ENCODE measurements around the gene CAB39L. TPM values are rescaled to one million over a fixed set of nuclear protein-coding genes. Genes with fewer than 3 reads are reported as not detected.

The CAB39L gene
- total RNA-seq: 10 to 100 TPM in 1 of 3 donors, 1 to 10 TPM in 2; 8.5 to 87.2 (median 9.6) TPM
- long read RNA-seq, donor 1, transcript CAB39L-202 (9 exons, 3,676 nt): major isoform, 5 of 27 reads
- long read RNA-seq, donor 1, partial matches to known transcripts: 6 of 27 reads
- long read RNA-seq, donor 1, other reads (novel, unspliced or antisense): 13 of 27 reads
- long read RNA-seq, donor 2, partial matches to known transcripts: 1 of 9 reads
- long read RNA-seq, donor 2, other reads (novel, unspliced or antisense): 3 of 9 reads

DNA sequence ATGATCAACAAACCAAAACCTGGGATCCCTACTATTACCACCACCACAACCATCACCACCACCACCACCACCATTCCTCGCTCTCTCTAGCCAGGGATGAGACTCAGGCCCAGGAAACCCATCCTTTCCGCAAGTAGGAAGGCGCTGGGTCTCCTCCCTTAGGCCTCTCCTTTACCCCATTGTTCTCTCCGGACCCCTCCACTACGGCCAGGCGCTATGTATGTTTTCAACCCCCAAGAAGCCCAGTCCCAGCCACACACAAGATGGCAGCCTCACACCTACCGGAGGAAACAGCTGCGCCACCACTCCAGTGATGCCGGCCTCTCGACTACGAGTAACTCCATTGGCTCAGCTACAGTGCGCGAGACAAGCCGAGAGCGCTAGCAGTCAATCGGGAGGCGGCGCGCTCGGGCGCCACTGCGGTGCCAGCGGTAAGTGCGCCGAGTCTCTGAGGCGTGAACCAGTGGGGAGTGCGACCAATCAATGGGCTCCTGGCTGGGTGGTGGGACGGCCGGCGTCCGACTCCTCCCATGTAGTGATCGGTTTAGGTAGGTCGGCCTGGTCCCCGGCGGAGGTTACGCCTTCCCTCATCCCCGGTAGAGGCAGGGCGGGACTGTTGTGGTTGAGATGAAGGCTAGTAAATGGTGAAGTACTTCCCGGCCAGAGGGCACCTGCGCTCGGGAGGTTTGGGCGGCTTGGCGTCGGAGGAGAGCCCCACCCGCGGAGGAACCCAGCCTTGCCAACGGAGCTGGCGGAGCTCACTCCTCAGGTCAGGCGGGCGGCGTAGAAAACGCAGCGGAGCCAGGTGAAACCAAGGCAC, at the start of gene CAB39L, which contains the start of gene SETDB2:
TSS of gene CAB39L (minus strand) at position 361 of the 820 bp plus-strand sequence. CDS start 61,154 bp downstream, outside the sequence.
TSS of gene SETDB2 (plus strand) at position 571 of the 820 bp plus-strand sequence. CDS start 7,620 bp downstream, outside the sequence.
- ATAC-seq (peak; percentile 96), DNase-seq (peak; percentile 99 to 100 (median 99))
- intact Hi-C loops (cut with DNase I, micrococcal nuclease): no loop called here
- Histone ChIP-seq H3K4me3 (peak within 1 kb of the TSS; percentile 54), H3K4me1 (ENCODE audit: low read depth) (peaks cover 20% of the 10 kb centered on the region), H3K9me3 (no peaks in the 10 kb centered on the region), H3K36me3 (ENCODE audit: low read depth) (no peaks in the 10 kb centered on the region)
- peak; percentile 69 for TF ChIP-seq CTCF (IDR thresholded peaks at IDR 0.05)

- DNase-seq: no peak
- no peak for ATAC-seq
- no peak overlapping the region for H3K4me3 ChIP-seq
- TF ChIP-seq CTCF (IDR thresholded peaks at IDR 0.05): no peak
- H3K36me3 ChIP-seq (ENCODE audit: low read depth): no peaks in the 10 kb centered on the region
- no peaks in the 10 kb centered on the region for H3K9me3 ChIP-seq
- H3K4me1 ChIP-seq (ENCODE audit: low read depth): no peaks in the 10 kb centered on the region
- intact Hi-C loops (cut with DNase I, micrococcal nuclease): no loop called here
Observed at GRCh38 chr13:49488563-49488962, 44.7 kb upstream of the CAB39L start.

GRCh38 chr13:49481788-49482187, 37.9 kb upstream of the CAB39L start:
- Histone ChIP-seq H3K36me3 (ENCODE audit: low read depth) (no peaks in the 10 kb centered on the region), H3K9me3 (no peaks in the 10 kb centered on the region), H3K4me3 (no peak overlapping the region), H3K4me1 (ENCODE audit: low read depth) (no peaks in the 10 kb centered on the region)
- TF ChIP-seq CTCF (IDR thresholded peaks at IDR 0.05): no peak
- DNase-seq (no peak), ATAC-seq (no peak)
- intact Hi-C loops (cut with DNase I, micrococcal nuclease): no loop called here

- intact Hi-C loops (cut with DNase I, micrococcal nuclease): no loop called here
- ATAC-seq: no peak
- no peak for DNase-seq
- no peaks in the 10 kb centered on the region for H3K9me3 ChIP-seq
- no peak for TF ChIP-seq CTCF (IDR thresholded peaks at IDR 0.05)
- no peaks in the 10 kb centered on the region for H3K4me1 ChIP-seq (ENCODE audit: low read depth)
- H3K36me3 ChIP-seq (ENCODE audit: low read depth): peaks cover 3% of the 10 kb centered on the region
- no peak overlapping the region for H3K4me3 ChIP-seq
Observed at GRCh38 chr13:49476529-49476928, 32.7 kb upstream of the CAB39L start.

- intact Hi-C loops (cut with DNase I, micrococcal nuclease): loop anchor here in 1 of 2 donors (5.0 kb wide), 1 partner anchor 190 kb away; no protein-coding TSS in a partner anchor
- ATAC-seq: no peak
- no peaks in the 10 kb centered on the region for H3K9me3 ChIP-seq
- TF ChIP-seq CTCF (IDR thresholded peaks at IDR 0.05): no peak
- H3K4me3 ChIP-seq: no peak overlapping the region
- no peaks in the 10 kb centered on the region for H3K4me1 ChIP-seq (ENCODE audit: low read depth)
- no peak for DNase-seq
- peaks cover 3% of the 10 kb centered on the region for H3K36me3 ChIP-seq (ENCODE audit: low read depth)
Observed at GRCh38 chr13:49472186-49472585, 28.3 kb upstream of the CAB39L start.

All from mucosa of descending colon (tissue), 3 donors.